HEK293 (cell line): Measurements from ENCODE around the gene CCBE1.

Experiments
- CTCF ChIA-PET: fragments of 350-600 bp; formaldehyde crosslinking; extraction: SDS; loops from one replicate; lab custom pipeline; 2021; ENCODE audit warnings: antibody characterized with exemption; lab: Yijun Ruan, JAX
- POLR2A ChIA-PET: fragments of 300-600 bp; formaldehyde crosslinking; extraction: SDS; loops from one replicate; lab custom pipeline; 2020; ENCODE audit warnings: antibody characterized with exemption, inconsistent platforms; lab: Yijun Ruan, JAX
- H3K27ac ChIP-seq: fragments of 200-500 bp; sonication (Bioruptor generic); 2 replicates; pipeline ENCODE4 v1.5.1; 2014; ENCODE audit warnings: low read depth, low read length, control low read depth, inconsistent platforms; ENCODE audit errors: extremely low read depth
- H3K36me3 ChIP-seq, 2 experiments: fragments of 200-500 bp in 1 of 2; sonication (Bioruptor generic) in 1 of 2; 1 replicate in 1 of 2; 2 replicates in 1 of 2; pipeline ENCODE4 v1.5.1; 2014 to 2017; ENCODE audit warnings: inconsistent platforms in 2 of 2, low read length in 2 of 2; ENCODE audit not compliant: control insufficient read depth in 2 of 2, insufficient read depth in 1 of 2
- H3K4me1 ChIP-seq: fragments of 200-500 bp; sonication (Bioruptor generic); 2 replicates; pipeline ENCODE4 v1.5.1; 2014; ENCODE audit warnings: mild to moderate bottlenecking, low read length, inconsistent platforms; ENCODE audit not compliant: control insufficient read depth, insufficient read depth
- H3K4me3 ChIP-seq: 2 replicates; pipeline ENCODE4 v1.5.1; 2011; ENCODE audit warnings: low read depth, mild to moderate bottlenecking, control low read depth, low read length, moderate library complexity
- H3K9me3 ChIP-seq: fragments of 200-500 bp; sonication (Bioruptor generic); 2 replicates; pipeline ENCODE4 v1.5.1; 2014; ENCODE audit warnings: low read depth, low read length, inconsistent platforms; ENCODE audit not compliant: control insufficient read depth, insufficient read depth
- BCL11A ChIP-seq: fragments of 450-650 bp; formaldehyde crosslinking; IDR thresholded peaks from 2 replicates; pipeline ENCODE4 v1.5.1; 2016; ENCODE audit warnings: low read depth, missing biosample characterization, missing genetic modification characterization
- EGR2 ChIP-seq: fragments of 450-650 bp; formaldehyde crosslinking; IDR thresholded peaks from 2 replicates; pipeline ENCODE4 v1.5.1; 2016; ENCODE audit warnings: low read depth, missing biosample characterization, missing genetic modification characterization
- FEZF1 ChIP-seq: fragments of 450-650 bp; formaldehyde crosslinking; IDR thresholded peaks from 2 replicates; pipeline ENCODE4 v1.5.1; 2016; ENCODE audit warnings: missing biosample characterization, missing genetic modification characterization
- GLI4 ChIP-seq: fragments of 450-650 bp; formaldehyde crosslinking; IDR thresholded peaks from 2 replicates; pipeline ENCODE4 v1.5.1; 2016; ENCODE audit warnings: missing biosample characterization, missing genetic modification characterization
- KLF8 ChIP-seq: fragments of 450-650 bp; formaldehyde crosslinking; IDR thresholded peaks from 2 replicates; pipeline ENCODE4 v1.5.1; 2016; ENCODE audit warnings: missing biosample characterization, missing genetic modification characterization
- PRDM1 ChIP-seq: fragments of 450-650 bp; formaldehyde crosslinking; IDR thresholded peaks from 2 replicates; pipeline ENCODE4; 2016; ENCODE audit warnings: missing biosample characterization, missing genetic modification characterization
- SALL2 ChIP-seq: fragments of 450-650 bp; formaldehyde crosslinking; IDR thresholded peaks from 2 replicates; pipeline ENCODE4 v1.5.0; 2017; ENCODE audit warnings: missing biosample characterization, mild to moderate bottlenecking, missing genetic modification characterization, borderline replicate concordance
- SCRT2 ChIP-seq: fragments of 450-650 bp; formaldehyde crosslinking; IDR thresholded peaks from 2 replicates; pipeline ENCODE4 v1.5.1; 2016; ENCODE audit warnings: missing biosample characterization, missing genetic modification characterization
- SETDB1 ChIP-seq: IDR thresholded peaks from one replicate; pipeline ENCODE4 v1.6.1; 2017; ENCODE audit warnings: mild to moderate bottlenecking, low read length, moderate library complexity, mixed read lengths; ENCODE audit not compliant: insufficient read length
- ZBTB17 ChIP-seq: fragments of 450-650 bp; formaldehyde crosslinking; IDR thresholded peaks from 2 replicates; pipeline ENCODE4 v1.5.1; 2016; ENCODE audit warnings: missing biosample characterization, missing genetic modification characterization
- ZBTB20 ChIP-seq: fragments of 450-650 bp; formaldehyde crosslinking; IDR thresholded peaks from 2 replicates; pipeline ENCODE4 v1.5.1; 2016; ENCODE audit warnings: missing biosample characterization, missing genetic modification characterization
- ZBTB21 ChIP-seq: fragments of 450-650 bp; formaldehyde crosslinking; IDR thresholded peaks from 2 replicates; pipeline ENCODE4 v1.5.1; 2017; ENCODE audit warnings: missing biosample characterization, missing genetic modification characterization
- ZEB2 ChIP-seq: fragments of 450-650 bp; formaldehyde crosslinking; IDR thresholded peaks from 2 replicates; pipeline ENCODE4 v1.5.1; 2016; ENCODE audit warnings: missing biosample characterization, missing genetic modification characterization
- ZFP3 ChIP-seq: fragments of 450-650 bp; formaldehyde crosslinking; IDR thresholded peaks from 2 replicates; pipeline ENCODE4 v1.5.1; 2016; ENCODE audit warnings: low read depth, missing biosample characterization, missing genetic modification characterization
- ZNF10 ChIP-seq: fragments of 450-650 bp; formaldehyde crosslinking; IDR thresholded peaks from 2 replicates; pipeline ENCODE4 v1.5.1; 2017; ENCODE audit warnings: missing biosample characterization, missing genetic modification characterization
- ZNF138 ChIP-seq: fragments of 450-650 bp; formaldehyde crosslinking; IDR thresholded peaks from 2 replicates; pipeline ENCODE4 v1.5.1; 2016; ENCODE audit warnings: missing biosample characterization, missing genetic modification characterization, borderline replicate concordance
- ZNF140 ChIP-seq: fragments of 450-650 bp; formaldehyde crosslinking; IDR thresholded peaks from 2 replicates; pipeline ENCODE4 v1.5.1; 2016; ENCODE audit warnings: missing biosample characterization, missing genetic modification characterization
- ZNF146 ChIP-seq: fragments of 450-650 bp; formaldehyde crosslinking; IDR thresholded peaks from 2 replicates; pipeline ENCODE4 v1.5.1; 2016; ENCODE audit warnings: missing biosample characterization, missing genetic modification characterization
- ZNF23 ChIP-seq: fragments of 450-650 bp; formaldehyde crosslinking; IDR thresholded peaks from 2 replicates; pipeline ENCODE4 v1.5.1; 2016; ENCODE audit warnings: missing biosample characterization, missing genetic modification characterization, borderline replicate concordance
- ZNF24 ChIP-seq: fragments of 450-650 bp; formaldehyde crosslinking; IDR thresholded peaks from 2 replicates; pipeline ENCODE4 v1.5.1; 2016; ENCODE audit warnings: missing biosample characterization, missing genetic modification characterization
- ZNF449 ChIP-seq: fragments of 450-650 bp; formaldehyde crosslinking; IDR thresholded peaks from 2 replicates; pipeline ENCODE4 v1.5.1; 2017; ENCODE audit warnings: missing biosample characterization, mild to moderate bottlenecking, missing genetic modification characterization, moderate library complexity
- ZNF548 ChIP-seq: fragments of 450-650 bp; formaldehyde crosslinking; IDR thresholded peaks from 2 replicates; pipeline ENCODE4 v1.5.1; 2016; ENCODE audit warnings: missing biosample characterization, missing genetic modification characterization
- ZNF596 ChIP-seq: fragments of 450-650 bp; IDR thresholded peaks from 2 replicates; pipeline ENCODE4 v1.5.0; 2018; ENCODE audit warnings: missing biosample characterization, mild to moderate bottlenecking, missing genetic modification characterization, moderate library complexity
- ZNF701 ChIP-seq: fragments of 450-650 bp; formaldehyde crosslinking; IDR thresholded peaks from 2 replicates; pipeline ENCODE4 v1.5.1; 2016; ENCODE audit warnings: missing biosample characterization, missing genetic modification characterization
- ZSCAN5A ChIP-seq: fragments of 450-650 bp; formaldehyde crosslinking; IDR thresholded peaks from 2 replicates; pipeline ENCODE4 v1.5.1; 2016; ENCODE audit warnings: missing biosample characterization, missing genetic modification characterization
- TF ChIP-seq, protein P1 (sequence below): sonication (generic); formaldehyde crosslinking; IDR thresholded peaks from 2 replicates; pipeline ENCODE4 v1.8.1; 2022; ENCODE audit warnings: mild to moderate bottlenecking, moderate library complexity, missing genetic modification reagents
- TF ChIP-seq, protein P2 (sequence below): fragments of 450-650 bp; formaldehyde crosslinking; IDR thresholded peaks from 2 replicates; pipeline ENCODE4 v1.5.1; 2016; ENCODE audit warnings: missing biosample characterization, missing genetic modification characterization
- TF ChIP-seq, protein P3 (sequence below): fragments of 450-650 bp; formaldehyde crosslinking; IDR thresholded peaks from 2 replicates; pipeline ENCODE4 v1.5.1; 2016; ENCODE audit warnings: missing biosample characterization, missing genetic modification characterization, low read depth
- TF ChIP-seq, protein P4 (sequence below): fragments of 450-650 bp; formaldehyde crosslinking; IDR thresholded peaks from 2 replicates; pipeline ENCODE4 v1.5.1; 2016; ENCODE audit warnings: missing biosample characterization, missing genetic modification characterization

CCBE1 gene

DNA sequence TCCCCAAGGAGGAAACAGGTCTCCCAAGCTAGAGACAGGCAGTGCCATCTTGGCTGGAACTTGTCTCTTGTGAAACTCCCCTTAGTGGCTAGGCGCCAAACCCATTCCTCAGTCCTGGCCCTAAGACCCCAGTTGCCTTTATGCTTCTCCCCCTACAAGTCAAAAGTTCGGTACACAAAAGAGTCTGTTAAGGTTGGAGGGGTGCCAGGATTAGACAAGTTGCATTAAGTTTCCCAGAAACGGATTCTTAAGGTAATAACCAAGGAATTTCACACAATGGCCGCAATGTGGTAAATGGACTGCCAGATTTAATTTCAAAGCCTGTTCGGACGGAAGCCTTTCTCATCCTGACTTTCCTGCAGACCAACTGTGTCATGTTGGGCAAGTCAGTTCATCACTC lies 80.7 kb downstream of the CCBE1 start (continued):
- TF ChIP-seq ZSCAN5A (tag by site-specific recombination) = no peak
- no peak for TF ChIP-seq ZNF140 (tag by site-specific recombination)
- no peak for TF ChIP-seq ZNF24
- TF ChIP-seq ZBTB17 (tag by site-specific recombination) = no peak
- TF ChIP-seq SCRT2 (tag by site-specific recombination) = no peak
- no peak for TF ChIP-seq PRDM1 (tag by site-specific recombination)

DNA sequence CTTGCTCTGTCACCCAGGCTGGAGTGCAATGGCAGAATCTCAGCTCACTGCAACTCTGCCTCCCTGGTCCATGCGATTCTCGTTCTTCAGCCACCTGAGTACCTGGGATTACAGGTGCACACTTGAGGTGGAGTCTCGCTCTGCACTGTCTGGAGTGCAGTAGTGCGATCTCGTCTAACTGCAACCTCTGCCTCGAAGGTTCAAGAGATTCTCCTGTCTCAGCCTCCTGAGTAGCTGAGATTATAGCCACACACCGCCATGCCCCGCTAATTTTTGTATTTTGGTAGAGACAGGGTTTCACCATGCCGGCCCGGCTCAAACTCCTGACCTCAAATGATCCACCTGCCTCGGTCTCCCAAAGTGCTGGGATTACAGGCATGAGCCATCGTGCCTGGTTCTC lies 83.3 kb downstream of the CCBE1 start:
- no peaks in the 10 kb centered on the region for H3K9me3 ChIP-seq
- peaks cover 15% of the 10 kb centered on the region for H3K4me1 ChIP-seq
- TF ChIP-seq ZNF138 (tag by site-specific recombination) (no peak), ZNF23 (tag by site-specific recombination) (no peak), KLF8 (tag by site-specific recombination) (no peak), GLI4 (tag by site-specific recombination) (no peak), ZEB2 (tag by site-specific recombination) (no peak), SETDB1 (no peak), ZNF10 (tag by site-specific recombination) (no peak), SALL2 (no peak), ZNF449 (no peak), ZFP3 (tag by site-specific recombination) (no peak), EGR2 (no peak), ZNF596 (tag by site-specific recombination) (no peak), ZNF701 (no peak)
- TF ChIP-seq, protein P1, sequence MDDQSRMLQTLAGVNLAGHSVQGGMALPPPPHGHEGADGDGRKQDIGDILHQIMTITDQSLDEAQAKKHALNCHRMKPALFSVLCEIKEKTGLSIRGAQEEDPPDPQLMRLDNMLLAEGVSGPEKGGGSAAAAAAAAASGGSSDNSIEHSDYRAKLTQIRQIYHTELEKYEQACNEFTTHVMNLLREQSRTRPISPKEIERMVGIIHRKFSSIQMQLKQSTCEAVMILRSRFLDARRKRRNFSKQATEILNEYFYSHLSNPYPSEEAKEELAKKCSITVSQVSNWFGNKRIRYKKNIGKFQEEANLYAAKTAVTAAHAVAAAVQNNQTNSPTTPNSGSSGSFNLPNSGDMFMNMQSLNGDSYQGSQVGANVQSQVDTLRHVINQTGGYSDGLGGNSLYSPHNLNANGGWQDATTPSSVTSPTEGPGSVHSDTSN (CRISPR knock-in tag) = no peak
- TF ChIP-seq, protein P2, sequence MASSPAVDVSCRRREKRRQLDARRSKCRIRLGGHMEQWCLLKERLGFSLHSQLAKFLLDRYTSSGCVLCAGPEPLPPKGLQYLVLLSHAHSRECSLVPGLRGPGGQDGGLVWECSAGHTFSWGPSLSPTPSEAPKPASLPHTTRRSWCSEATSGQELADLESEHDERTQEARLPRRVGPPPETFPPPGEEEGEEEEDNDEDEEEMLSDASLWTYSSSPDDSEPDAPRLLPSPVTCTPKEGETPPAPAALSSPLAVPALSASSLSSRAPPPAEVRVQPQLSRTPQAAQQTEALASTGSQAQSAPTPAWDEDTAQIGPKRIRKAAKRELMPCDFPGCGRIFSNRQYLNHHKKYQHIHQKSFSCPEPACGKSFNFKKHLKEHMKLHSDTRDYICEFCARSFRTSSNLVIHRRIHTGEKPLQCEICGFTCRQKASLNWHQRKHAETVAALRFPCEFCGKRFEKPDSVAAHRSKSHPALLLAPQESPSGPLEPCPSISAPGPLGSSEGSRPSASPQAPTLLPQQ (tag by site-specific recombination) = no peak
- no peak overlapping the region for H3K27ac ChIP-seq
- no peak overlapping the region for H3K4me3 ChIP-seq
- POLR2A ChIA-PET = no interaction called here
- CTCF ChIA-PET = no interaction called here
- H3K36me3 ChIP-seq = no peaks in the 10 kb centered on the region; a peak in 1 of 3 replicates

- Histone ChIP-seq H3K27ac (no peak overlapping the region), H3K4me1 (peaks cover 10% of the 10 kb centered on the region), H3K4me3 (no peak overlapping the region), H3K9me3 (no peaks in the 10 kb centered on the region), H3K36me3 (no peaks in the 10 kb centered on the region; a peak in 1 of 3 replicates)
- ChIA-PET CTCF (interaction anchor here (1.1 to 1.2 kb wide), 2 partner anchors 209 to 211 kb away, joined by 3 to 4 read pairs; no protein-coding TSS in a partner anchor), POLR2A (no interaction called here)
- no peak for TF ChIP-seq ZBTB20 (tag by site-specific recombination)
- 0 out of 2 replicates have a peak, but pooled peaks have one; percentile 14 for TF ChIP-seq FEZF1 (tag by site-specific recombination)
- TF ChIP-seq ZNF146 (tag by site-specific recombination) = no peak
- no peak for TF ChIP-seq BCL11A (tag by site-specific recombination)
- TF ChIP-seq ZBTB21 = no peak
- TF ChIP-seq ZNF548 (tag by site-specific recombination) = no peak
- TF ChIP-seq, protein P3, sequence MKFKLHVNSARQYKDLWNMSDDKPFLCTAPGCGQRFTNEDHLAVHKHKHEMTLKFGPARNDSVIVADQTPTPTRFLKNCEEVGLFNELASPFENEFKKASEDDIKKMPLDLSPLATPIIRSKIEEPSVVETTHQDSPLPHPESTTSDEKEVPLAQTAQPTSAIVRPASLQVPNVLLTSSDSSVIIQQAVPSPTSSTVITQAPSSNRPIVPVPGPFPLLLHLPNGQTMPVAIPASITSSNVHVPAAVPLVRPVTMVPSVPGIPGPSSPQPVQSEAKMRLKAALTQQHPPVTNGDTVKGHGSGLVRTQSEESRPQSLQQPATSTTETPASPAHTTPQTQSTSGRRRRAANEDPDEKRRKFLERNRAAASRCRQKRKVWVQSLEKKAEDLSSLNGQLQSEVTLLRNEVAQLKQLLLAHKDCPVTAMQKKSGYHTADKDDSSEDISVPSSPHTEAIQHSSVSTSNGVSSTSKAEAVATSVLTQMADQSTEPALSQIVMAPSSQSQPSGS (tag by site-specific recombination) = no peak
- TF ChIP-seq, protein P4, sequence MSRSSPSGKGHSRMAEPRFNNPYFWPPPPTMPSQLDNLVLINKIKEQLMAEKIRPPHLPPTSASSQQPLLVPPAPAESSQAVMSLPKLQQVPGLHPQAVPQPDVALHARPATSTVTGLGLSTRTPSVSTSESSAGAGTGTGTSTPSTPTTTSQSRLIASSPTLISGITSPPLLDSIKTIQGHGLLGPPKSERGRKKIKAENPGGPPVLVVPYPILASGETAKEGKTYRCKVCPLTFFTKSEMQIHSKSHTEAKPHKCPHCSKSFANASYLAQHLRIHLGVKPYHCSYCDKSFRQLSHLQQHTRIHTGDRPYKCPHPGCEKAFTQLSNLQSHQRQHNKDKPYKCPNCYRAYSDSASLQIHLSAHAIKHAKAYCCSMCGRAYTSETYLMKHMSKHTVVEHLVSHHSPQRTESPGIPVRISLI (tag by site-specific recombination) = no peak
These were observed 84.8 kb downstream of the CCBE1 start for GRCh38 chr18:59612381-59612780.
